H9 (cell line): ENCODE data around the gene UST. TPM values are rescaled to one million over a fixed set of nuclear protein-coding genes. Genes with fewer than 3 reads are reported as not detected.

Experiments
- DNase-seq: peaks from one replicate; pipeline ENCODE4 v3.0.0-alpha.2; 2017
- H2AFZ ChIP-seq: one replicate; pipeline ENCODE4 v1.6.1; 2013; ENCODE audit warnings: mild to moderate bottlenecking, low read length, control low read depth, moderate library complexity
- H2AK5ac ChIP-seq: 2 replicates; pipeline ENCODE4 v1.6.1; 2013; ENCODE audit warnings: low read length, control low read depth, mixed read lengths; ENCODE audit not compliant: insufficient read length
- H2BK120ac ChIP-seq: one replicate; pipeline ENCODE4 v1.6.1; 2013; ENCODE audit warnings: low read depth, mild to moderate bottlenecking, low read length, control low read depth, inconsistent platforms; ENCODE audit not compliant: poor library complexity, severe bottlenecking
- H2BK12ac ChIP-seq: 2 replicates; pipeline ENCODE4 v1.6.1; 2013; ENCODE audit warnings: low read length, control low read depth, mixed read lengths, low read depth; ENCODE audit not compliant: insufficient read length
- H2BK15ac ChIP-seq: 2 replicates; pipeline ENCODE4 v1.6.1; 2013; ENCODE audit warnings: low read depth, low read length, control low read depth
- H2BK20ac ChIP-seq: one replicate; pipeline ENCODE4 v1.6.1; 2013; ENCODE audit warnings: low read depth, mild to moderate bottlenecking, low read length, control low read depth, inconsistent platforms; ENCODE audit not compliant: poor library complexity, severe bottlenecking
- H2BK5ac ChIP-seq: 2 replicates; pipeline ENCODE4 v1.6.1; 2013; ENCODE audit warnings: low read length, control low read depth, mixed read lengths; ENCODE audit not compliant: insufficient read length
- H3K14ac ChIP-seq: 2 replicates; pipeline ENCODE4 v1.6.1; 2013; ENCODE audit warnings: low read length, control low read depth; ENCODE audit not compliant: insufficient read depth
- H3K18ac ChIP-seq: 2 replicates; pipeline ENCODE4 v1.6.1; 2013; ENCODE audit warnings: low read depth, mild to moderate bottlenecking, mixed read lengths, low read length, control low read depth; ENCODE audit not compliant: insufficient read length
- H3K23ac ChIP-seq: 2 replicates; pipeline ENCODE4 v1.6.1; 2013; ENCODE audit warnings: low read length, control low read depth, mixed read lengths, low read depth; ENCODE audit not compliant: insufficient read length
- H3K23me2 ChIP-seq: 2 replicates; pipeline ENCODE4 v1.6.1; 2013; ENCODE audit warnings: low read depth, mild to moderate bottlenecking, mixed read lengths, low read length, control low read depth; ENCODE audit not compliant: insufficient read length, poor library complexity, severe bottlenecking
- H3K27ac ChIP-seq: 2 replicates; pipeline ENCODE4 v1.5.1; 2013; ENCODE audit warnings: low read length, control low read depth, mixed read lengths, low read depth; ENCODE audit not compliant: insufficient read length
- H3K27me3 ChIP-seq: 2 replicates; pipeline ENCODE4 v1.6.1; 2013; ENCODE audit warnings: low read length, control low read depth, inconsistent platforms; ENCODE audit not compliant: insufficient read depth
- H3K4ac ChIP-seq: 2 replicates; pipeline ENCODE4 v1.6.1; 2013; ENCODE audit warnings: low read depth, mild to moderate bottlenecking, control low read depth, inconsistent platforms, low read length, moderate library complexity
- H3K4me1 ChIP-seq: 2 replicates; pipeline ENCODE4 v1.6.1; 2013; ENCODE audit warnings: low read length, control low read depth, inconsistent platforms; ENCODE audit not compliant: insufficient read depth
- H3K4me2 ChIP-seq: 2 replicates; pipeline ENCODE4 v1.6.1; 2013; ENCODE audit warnings: low read length, control low read depth, mixed read lengths; ENCODE audit not compliant: insufficient read length, insufficient read depth
- H3K56ac ChIP-seq: 2 replicates; pipeline ENCODE4 v1.6.1; 2013; ENCODE audit warnings: low read depth, mild to moderate bottlenecking, mixed read lengths, low read length, control low read depth; ENCODE audit not compliant: insufficient read length
- H3K79me1 ChIP-seq: 2 replicates; pipeline ENCODE4 v1.6.1; 2013; ENCODE audit warnings: low read depth, mild to moderate bottlenecking, moderate library complexity, low read length, control low read depth, inconsistent platforms; ENCODE audit not compliant: insufficient read depth, poor library complexity, severe bottlenecking
- H3K79me2 ChIP-seq: 2 replicates; pipeline ENCODE4 v1.6.1; 2013; ENCODE audit warnings: low read length, control low read depth, inconsistent platforms; ENCODE audit not compliant: insufficient read depth
- H3K9ac ChIP-seq: 2 replicates; pipeline ENCODE4 v1.6.1; 2013; ENCODE audit warnings: low read length, control low read depth, mixed read lengths; ENCODE audit not compliant: insufficient read length; ENCODE audit errors: extremely low read depth
- H3K9me3 ChIP-seq: one replicate; pipeline ENCODE4 v1.6.1; 2013; ENCODE audit warnings: low read depth, low read length, inconsistent platforms; ENCODE audit not compliant: control insufficient read depth
- H3T11ph ChIP-seq: one replicate; pipeline ENCODE4 v1.6.1; 2013; ENCODE audit warnings: mild to moderate bottlenecking, low read length, control low read depth, inconsistent platforms
- H4K20me1 ChIP-seq: one replicate; pipeline ENCODE4 v1.6.1; 2013; ENCODE audit not compliant: control insufficient read depth, insufficient read length, insufficient read depth
- H4K5ac ChIP-seq: 2 replicates; pipeline ENCODE4 v1.6.1; 2013; ENCODE audit warnings: low read depth, mild to moderate bottlenecking, mixed read lengths, low read length, control low read depth; ENCODE audit not compliant: insufficient read length
- H4K8ac ChIP-seq: replicated peaks from 2 replicates; pipeline ENCODE4 v1.6.1; 2013; ENCODE audit warnings: low read length, control low read depth, mixed read lengths, low read depth; ENCODE audit not compliant: insufficient read length
- H4K91ac ChIP-seq: 2 replicates; pipeline ENCODE4 v1.6.1; 2013; ENCODE audit warnings: low read depth, mild to moderate bottlenecking, moderate library complexity, mixed read lengths, low read length, control low read depth; ENCODE audit not compliant: insufficient read length
- H3K27ac Mint-ChIP-seq, 3 experiments: 2 replicates in 2 of 3; 3 replicates in 1 of 3; pipeline ENCODE4 v1.8.0; 2020 to 2021; ENCODE audit warnings: mixed read lengths in 3 of 3, mild to moderate bottlenecking in 1 of 3, moderate library complexity in 1 of 3
- H3K27me3 Mint-ChIP-seq: 2 replicates; pipeline ENCODE4 v1.8.0; 2021; ENCODE audit warnings: low read depth, mild to moderate bottlenecking, moderate library complexity, mixed read lengths
- H3K36me3 Mint-ChIP-seq, 3 experiments: 2 replicates in 2 of 3; 3 replicates in 1 of 3; pipeline ENCODE4 v1.8.0; 2020 to 2021; ENCODE audit warnings: low read depth in 3 of 3, mixed read lengths in 3 of 3; ENCODE audit not compliant: insufficient read depth in 1 of 3
- H3K4me1 Mint-ChIP-seq, 2 experiments: 2 replicates each; pipeline ENCODE4 v1.8.0; 2020; ENCODE audit warnings: mixed read lengths in 2 of 2
- H3K4me3 Mint-ChIP-seq, 2 experiments: 2 replicates in 1 of 2; 3 replicates in 1 of 2; pipeline ENCODE4 v1.8.0; 2020 to 2021; ENCODE audit warnings: mild to moderate bottlenecking in 2 of 2, mixed read lengths in 2 of 2, moderate library complexity in 1 of 2
- H3K9me3 Mint-ChIP-seq, 2 experiments: 2 replicates in 1 of 2; 3 replicates in 1 of 2; pipeline ENCODE4 v1.8.0; 2020; ENCODE audit warnings: mild to moderate bottlenecking in 2 of 2, mixed read lengths in 2 of 2, moderate library complexity in 1 of 2
- whole genome bisulfite sequencing: extraction: QIAGEN DNeasy Blood & Tissue Kit; methylation state at CpG from one replicate; pipeline ENCODE4 v1.1.7; 2013; ENCODE audit warnings: missing lambda C conversion rate, low lambda C conversion rate, mixed read lengths; ENCODE audit not compliant: insufficient read length; ENCODE audit errors: extremely low coverage; 5-methylcytosine and 5-hydroxymethylcytosine counted together
- total RNA-seq: library from RNA; stranded (reverse); gene quantifications from 2 replicates; pipeline ENCODE4 v1.2.1, GENCODE V29; 2021
- TF ChIP-seq, protein P1 (sequence below): fragments of 200-600 bp; sonication (generic); conservative IDR thresholded peaks from 3 replicates; pipeline ENCODE4 v1.8.0; 2021; ENCODE audit warnings: antibody characterized with exemption, mild to moderate bottlenecking

Gene UST
- total RNA-seq, 1 experiment from 2014 or later, result 14.4 TPM

- H2AK5ac ChIP-seq, result no peak overlapping the region
- no peaks in the 10 kb centered on the region for H4K20me1 ChIP-seq
- H3K4ac ChIP-seq, result no peak overlapping the region
- H2BK5ac ChIP-seq, result no peak overlapping the region
- H3K23ac ChIP-seq, result no peak overlapping the region
- no peak overlapping the region for H3K4me2 ChIP-seq
- no peaks in the 10 kb centered on the region for H3K79me1 ChIP-seq
- H2BK20ac ChIP-seq, result no peak overlapping the region
- H3K4me3 Mint-ChIP-seq, result no peak overlapping the region
- H2BK120ac ChIP-seq, result no peak overlapping the region
- TF ChIP-seq, protein P1, sequence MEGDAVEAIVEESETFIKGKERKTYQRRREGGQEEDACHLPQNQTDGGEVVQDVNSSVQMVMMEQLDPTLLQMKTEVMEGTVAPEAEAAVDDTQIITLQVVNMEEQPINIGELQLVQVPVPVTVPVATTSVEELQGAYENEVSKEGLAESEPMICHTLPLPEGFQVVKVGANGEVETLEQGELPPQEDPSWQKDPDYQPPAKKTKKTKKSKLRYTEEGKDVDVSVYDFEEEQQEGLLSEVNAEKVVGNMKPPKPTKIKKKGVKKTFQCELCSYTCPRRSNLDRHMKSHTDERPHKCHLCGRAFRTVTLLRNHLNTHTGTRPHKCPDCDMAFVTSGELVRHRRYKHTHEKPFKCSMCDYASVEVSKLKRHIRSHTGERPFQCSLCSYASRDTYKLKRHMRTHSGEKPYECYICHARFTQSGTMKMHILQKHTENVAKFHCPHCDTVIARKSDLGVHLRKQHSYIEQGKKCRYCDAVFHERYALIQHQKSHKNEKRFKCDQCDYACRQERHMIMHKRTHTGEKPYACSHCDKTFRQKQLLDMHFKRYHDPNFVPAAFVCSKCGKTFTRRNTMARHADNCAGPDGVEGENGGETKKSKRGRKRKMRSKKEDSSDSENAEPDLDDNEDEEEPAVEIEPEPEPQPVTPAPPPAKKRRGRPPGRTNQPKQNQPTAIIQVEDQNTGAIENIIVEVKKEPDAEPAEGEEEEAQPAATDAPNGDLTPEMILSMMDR, result no peak
- H2AFZ ChIP-seq, result no peak overlapping the region
- H4K8ac ChIP-seq, result no peak overlapping the region
- no peak for DNase-seq
- no peak overlapping the region for H2BK15ac ChIP-seq
- H4K91ac ChIP-seq, result no peak overlapping the region
- H3T11ph ChIP-seq, result no peak overlapping the region
- H3K23me2 ChIP-seq, result no peaks in the 10 kb centered on the region
- H3K56ac ChIP-seq, result no peak overlapping the region
- H3K27me3 Mint-ChIP-seq, result no peaks in the 10 kb centered on the region; the same call in 1 of the 2 replicates
- H3K27ac ChIP-seq, result no peak overlapping the region
- no peaks in the 10 kb centered on the region for H3K9me3 ChIP-seq
- no peak overlapping the region for H3K9ac ChIP-seq
- no peak overlapping the region for H3K14ac ChIP-seq
- H4K5ac ChIP-seq, result no peak overlapping the region
- peaks cover 2 to 12% (median 8%) of the 10 kb centered on the region in 3 experiments; a peak in 6 of 7 replicates for H3K36me3 Mint-ChIP-seq
- no peaks in the 10 kb centered on the region for H3K79me2 ChIP-seq
- H3K9me3 Mint-ChIP-seq, result no peaks in the 10 kb centered on the region
- no CpG with 5 or more reads among the region's 6 CpGs for WGBS
- H2BK12ac ChIP-seq, result no peak overlapping the region
- no peaks in the 10 kb centered on the region for H3K4me1 ChIP-seq
- no peaks in the 10 kb centered on the region for H3K27me3 ChIP-seq
- H3K18ac ChIP-seq, result no peak overlapping the region
- H3K27ac Mint-ChIP-seq, result no peak overlapping the region
- peaks cover 5 to 8% of the 10 kb centered on the region in 2 experiments for H3K4me1 Mint-ChIP-seq
Measured at GRCh38 chr6:149075616-149076354, 329.0 kb downstream of the UST start.
